ENCODE data around the gene RABEP2.
"Not testable (repeated sequence)": the region's sequence is repeated elsewhere in the genome, so short reads cannot be mapped to it uniquely, and the experiment has no call there.

RABEP2 gene

DNA sequence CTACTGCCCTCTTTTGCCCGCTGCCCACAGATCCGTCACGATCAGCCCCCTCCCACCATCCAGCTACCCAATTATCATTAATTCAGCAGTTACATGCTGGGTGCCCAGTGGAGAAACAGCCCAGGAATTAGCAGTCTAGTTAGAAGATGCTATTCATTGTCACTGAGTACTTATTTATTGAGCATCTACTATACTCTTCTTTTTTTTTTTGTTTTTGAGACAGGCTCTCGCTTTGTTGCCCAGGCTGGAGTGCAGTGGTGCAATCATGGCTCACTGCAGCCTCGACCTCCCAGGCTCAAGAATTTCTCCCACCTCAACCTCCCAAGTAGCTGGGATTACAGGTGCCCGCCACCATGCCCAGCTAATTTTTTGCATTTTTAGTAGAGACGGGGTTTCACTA is 14.8 kb upstream of the RABEP2 start:
- not testable (repeated sequence) for DNase-seq (ENCODE audit: low spot score); H3K36me3 Mint-ChIP-seq (ENCODE audit: low read depth); H3K4me3 Mint-ChIP-seq; H3K27me3 Mint-ChIP-seq (ENCODE audit: low read depth); H3K9me3 Mint-ChIP-seq; H3K27ac Mint-ChIP-seq
- H3K4me1 Mint-ChIP-seq (ENCODE audit: low read depth) = peaks cover 13% of the 10 kb centered on the region

- Mint-ChIP-seq H3K4me3 (no peak overlapping the region), H3K27ac (no peak overlapping the region), H3K27me3 (ENCODE audit: low read depth) (peaks cover 2% of the 10 kb centered on the region), H3K9me3 (no peaks in the 10 kb centered on the region), H3K36me3 (ENCODE audit: low read depth) (no peaks in the 10 kb centered on the region), H3K4me1 (ENCODE audit: low read depth) (peaks cover 10% of the 10 kb centered on the region)
- no peak for DNase-seq (ENCODE audit: low spot score)
Measured at GRCh38 chr16:28938721-28939120, 13.7 kb upstream of the RABEP2 start.

DNA sequence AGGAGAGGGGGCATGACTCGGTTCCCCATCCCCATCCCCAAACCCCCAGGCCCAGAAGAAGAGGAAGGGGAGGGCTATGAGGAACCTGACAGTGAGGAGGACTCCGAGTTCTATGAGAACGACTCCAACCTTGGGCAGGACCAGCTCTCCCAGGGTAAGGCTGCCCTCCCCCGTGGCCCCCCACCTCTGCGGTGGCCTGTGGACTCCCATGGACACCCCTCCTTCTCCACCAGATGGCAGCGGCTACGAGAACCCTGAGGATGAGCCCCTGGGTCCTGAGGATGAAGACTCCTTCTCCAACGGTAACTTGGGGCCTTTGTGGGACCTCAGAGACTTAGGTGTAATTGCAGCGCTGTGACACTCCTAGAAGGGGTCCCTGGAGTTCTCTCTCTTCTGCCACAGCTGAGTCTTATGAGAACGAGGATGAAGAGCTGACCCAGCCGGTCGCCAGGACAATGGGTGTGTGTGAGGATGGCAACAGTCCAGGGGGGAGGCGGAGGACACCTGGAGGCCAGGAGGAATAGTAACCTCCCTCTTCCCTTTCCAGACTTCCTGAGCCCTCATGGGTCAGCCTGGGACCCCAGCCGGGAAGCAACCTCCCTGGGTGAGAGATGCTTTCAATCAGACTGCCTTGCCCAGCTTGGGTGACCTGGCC is 12.3 kb upstream of the RABEP2 start:
- no peak overlapping the region for H3K27ac Mint-ChIP-seq
- no peak overlapping the region for H3K4me3 Mint-ChIP-seq
- peaks cover 10% of the 10 kb centered on the region for H3K4me1 Mint-ChIP-seq (ENCODE audit: low read depth)
- H3K9me3 Mint-ChIP-seq = no peaks in the 10 kb centered on the region
- H3K27me3 Mint-ChIP-seq (ENCODE audit: low read depth) = peaks cover 2% of the 10 kb centered on the region
- no peaks in the 10 kb centered on the region for H3K36me3 Mint-ChIP-seq (ENCODE audit: low read depth)
- no peak for DNase-seq (ENCODE audit: low spot score)

- Mint-ChIP-seq H3K36me3 (ENCODE audit: low read depth) (no peaks in the 10 kb centered on the region), H3K4me3 (peak overlapping the region; percentile 63), H3K4me1 (ENCODE audit: low read depth) (peaks cover 10% of the 10 kb centered on the region), H3K9me3 (no peaks in the 10 kb centered on the region), H3K27me3 (ENCODE audit: low read depth) (peaks cover 2% of the 10 kb centered on the region), H3K27ac (peak overlapping the region; percentile 26)
- DNase-seq (ENCODE audit: low spot score) = no peak
Measured at GRCh38 chr16:28936784-28937155, 11.7 kb upstream of the RABEP2 start.

- Mint-ChIP-seq H3K27ac (peak overlapping the region; percentile 26), H3K27me3 (ENCODE audit: low read depth) (peaks cover 2% of the 10 kb centered on the region), H3K9me3 (no peaks in the 10 kb centered on the region), H3K4me1 (ENCODE audit: low read depth) (peaks cover 10% of the 10 kb centered on the region), H3K36me3 (ENCODE audit: low read depth) (no peaks in the 10 kb centered on the region), H3K4me3 (peak overlapping the region; percentile 63)
- DNase-seq (ENCODE audit: low spot score) = peak; percentile 88
Measured at GRCh38 chr16:28935924-28936783, 11.1 kb upstream of the RABEP2 start.

GRCh38 chr16:28935346-28935745 is 10.3 kb upstream of the RABEP2 start:
- Mint-ChIP-seq H3K27ac (no peak overlapping the region), H3K27me3 (ENCODE audit: low read depth) (peaks cover 2% of the 10 kb centered on the region), H3K4me1 (ENCODE audit: low read depth) (peaks cover 12% of the 10 kb centered on the region), H3K4me3 (peak overlapping the region; percentile 38), H3K9me3 (no peaks in the 10 kb centered on the region), H3K36me3 (ENCODE audit: low read depth) (no peaks in the 10 kb centered on the region)
- no peak for DNase-seq (ENCODE audit: low spot score)

DNA sequence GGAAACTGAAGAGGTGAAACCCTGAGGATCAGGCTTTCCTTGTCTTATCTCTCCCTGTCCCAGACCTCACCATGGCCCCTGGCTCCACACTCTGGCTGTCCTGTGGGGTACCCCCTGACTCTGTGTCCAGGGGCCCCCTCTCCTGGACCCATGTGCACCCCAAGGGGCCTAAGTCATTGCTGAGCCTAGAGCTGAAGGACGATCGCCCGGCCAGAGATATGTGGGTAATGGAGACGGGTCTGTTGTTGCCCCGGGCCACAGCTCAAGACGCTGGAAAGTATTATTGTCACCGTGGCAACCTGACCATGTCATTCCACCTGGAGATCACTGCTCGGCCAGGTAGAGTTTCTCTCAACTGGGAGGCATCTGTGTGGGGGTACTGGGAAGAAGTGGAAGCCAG is 8.1 kb upstream of the RABEP2 start:
- H3K4me1 Mint-ChIP-seq (ENCODE audit: low read depth) = peaks cover 12% of the 10 kb centered on the region
- H3K27me3 Mint-ChIP-seq (ENCODE audit: low read depth) = no peaks in the 10 kb centered on the region

DNA sequence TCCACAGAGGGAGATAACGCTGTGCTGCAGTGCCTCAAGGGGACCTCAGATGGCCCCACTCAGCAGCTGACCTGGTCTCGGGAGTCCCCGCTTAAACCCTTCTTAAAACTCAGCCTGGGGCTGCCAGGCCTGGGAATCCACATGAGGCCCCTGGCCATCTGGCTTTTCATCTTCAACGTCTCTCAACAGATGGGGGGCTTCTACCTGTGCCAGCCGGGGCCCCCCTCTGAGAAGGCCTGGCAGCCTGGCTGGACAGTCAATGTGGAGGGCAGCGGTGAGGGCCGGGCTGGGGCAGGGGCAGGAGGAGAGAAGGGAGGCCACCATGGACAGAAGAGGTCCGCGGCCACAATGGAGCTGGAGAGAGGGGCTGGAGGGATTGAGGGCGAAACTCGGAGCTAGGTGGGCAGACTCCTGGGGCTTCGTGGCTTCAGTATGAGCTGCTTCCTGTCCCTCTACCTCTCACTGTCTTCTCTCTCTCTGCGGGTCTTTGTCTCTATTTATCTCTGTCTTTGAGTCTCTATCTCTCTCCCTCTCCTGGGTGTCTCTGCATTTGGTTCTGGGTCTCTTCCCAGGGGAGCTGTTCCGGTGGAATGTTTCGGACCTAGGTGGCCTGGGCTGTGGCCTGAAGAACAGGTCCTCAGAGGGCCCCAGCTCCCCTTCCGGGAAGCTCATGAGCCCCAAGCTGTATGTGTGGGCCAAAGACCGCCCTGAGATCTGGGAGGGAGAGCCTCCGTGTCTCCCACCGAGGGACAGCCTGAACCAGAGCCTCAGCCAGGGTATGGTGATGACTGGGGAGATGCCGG is 7.5 kb upstream of the RABEP2 start:
- Mint-ChIP-seq H3K27me3 (ENCODE audit: low read depth) (no peaks in the 10 kb centered on the region), H3K36me3 (ENCODE audit: low read depth) (no peaks in the 10 kb centered on the region), H3K27ac (no peak overlapping the region), H3K4me3 (no peak overlapping the region), H3K4me1 (ENCODE audit: low read depth) (peaks cover 12% of the 10 kb centered on the region), H3K9me3 (no peaks in the 10 kb centered on the region)
- DNase-seq (ENCODE audit: low spot score) = no peak

More for the DNA sequence above, 8.1 kb upstream of the RABEP2 start:
- DNase-seq (ENCODE audit: low spot score) = no peak
- Mint-ChIP-seq H3K36me3 (ENCODE audit: low read depth) (no peaks in the 10 kb centered on the region), H3K27ac (no peak overlapping the region), H3K4me3 (no peak overlapping the region), H3K9me3 (no peaks in the 10 kb centered on the region)

- H3K27me3 Mint-ChIP-seq (ENCODE audit: low read depth) = no peaks in the 10 kb centered on the region
- no peaks in the 10 kb centered on the region for H3K36me3 Mint-ChIP-seq (ENCODE audit: low read depth)
- no peak for DNase-seq (ENCODE audit: low spot score)
- peak within 1 kb of the TSS; percentile 1 for H3K27ac Mint-ChIP-seq
- H3K4me1 Mint-ChIP-seq (ENCODE audit: low read depth) = peaks cover 12% of the 10 kb centered on the region
- no peaks in the 10 kb centered on the region for H3K9me3 Mint-ChIP-seq
- no peak within 1 kb of the TSS for H3K4me3 Mint-ChIP-seq
Measured at GRCh38 chr16:28931801-28932225, 6.8 kb upstream of the RABEP2 start, which contains the start of gene CD19. Gene CD19 (plus strand): TSS chr16:28931971. CDS start chr16:28932001, 30 bp downstream.

GRCh38 chr16:28930652-28931051 is 5.6 kb upstream of the RABEP2 start:
- Mint-ChIP-seq H3K36me3 (ENCODE audit: low read depth) (no peaks in the 10 kb centered on the region), H3K4me3 (no peak overlapping the region), H3K4me1 (ENCODE audit: low read depth) (peaks cover 9% of the 10 kb centered on the region), H3K9me3 (no peaks in the 10 kb centered on the region), H3K27me3 (ENCODE audit: low read depth) (no peaks in the 10 kb centered on the region), H3K27ac (peak overlapping the region; percentile 1)
- no peak for DNase-seq (ENCODE audit: low spot score)

DNA sequence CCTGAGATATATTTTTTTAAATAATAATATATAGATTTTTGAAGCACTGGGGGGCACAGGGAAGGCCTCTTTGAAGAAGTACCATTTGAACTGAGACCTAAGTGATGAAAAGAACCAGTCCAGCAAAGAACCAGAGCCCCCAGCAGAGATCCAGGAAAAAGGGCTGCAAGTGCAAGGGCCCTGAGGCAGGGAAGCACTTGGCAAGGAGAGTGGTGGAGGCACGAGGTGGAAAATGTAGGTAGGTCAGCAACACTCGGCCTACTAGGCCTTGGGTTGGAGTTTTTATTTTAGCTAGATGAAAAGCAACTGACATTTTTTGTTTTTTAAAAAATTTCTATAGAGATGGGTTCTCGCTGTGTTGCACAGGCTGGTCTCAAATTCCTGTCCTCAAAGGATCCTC is 5.2 kb upstream of the RABEP2 start:
- Mint-ChIP-seq H3K36me3 (ENCODE audit: low read depth) (no peaks in the 10 kb centered on the region), H3K27ac (no peak overlapping the region), H3K27me3 (ENCODE audit: low read depth) (no peaks in the 10 kb centered on the region), H3K4me1 (ENCODE audit: low read depth) (peaks cover 10% of the 10 kb centered on the region), H3K9me3 (no peaks in the 10 kb centered on the region), H3K4me3 (no peak overlapping the region)
- DNase-seq (ENCODE audit: low spot score) = no peak

- Mint-ChIP-seq H3K4me3 (no peak overlapping the region), H3K9me3 (no peaks in the 10 kb centered on the region), H3K4me1 (ENCODE audit: low read depth) (peaks cover 11% of the 10 kb centered on the region), H3K27me3 (ENCODE audit: low read depth) (no peaks in the 10 kb centered on the region), H3K27ac (no peak overlapping the region), H3K36me3 (ENCODE audit: low read depth) (peaks cover 2% of the 10 kb centered on the region)
- DNase-seq (ENCODE audit: low spot score) = no peak
Measured at GRCh38 chr16:28927815-28928214, 2.8 kb upstream of the RABEP2 start.

DNA sequence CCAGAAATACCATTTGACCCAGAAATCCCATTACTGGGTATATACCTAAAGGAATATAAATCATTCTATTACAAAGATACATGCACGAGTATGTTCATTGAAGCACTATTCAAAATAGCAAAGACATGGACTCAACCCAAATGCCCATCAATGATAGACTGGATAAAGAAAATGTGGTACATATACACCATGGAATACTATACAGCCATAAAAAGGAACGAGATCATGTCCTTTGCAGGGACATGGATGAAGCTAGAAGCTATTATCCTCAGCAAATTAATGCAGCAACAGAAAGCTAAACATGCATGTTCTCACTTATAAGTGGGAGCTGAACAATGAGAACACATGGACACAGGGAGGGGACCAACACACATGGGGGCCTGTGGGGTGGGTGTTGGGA is 1.2 kb upstream of the RABEP2 start:
- Mint-ChIP-seq H3K4me1 (ENCODE audit: low read depth) (peaks cover 11% of the 10 kb centered on the region), H3K27ac (peak overlapping the region; percentile 99), H3K4me3 (peak overlapping the region; percentile 97)
- H3K9me3 Mint-ChIP-seq; DNase-seq (ENCODE audit: low spot score); H3K36me3 Mint-ChIP-seq (ENCODE audit: low read depth); H3K27me3 Mint-ChIP-seq (ENCODE audit: low read depth): not testable (repeated sequence)
